WTC11 (cell line): ENCODE measurements around the gene PTPRF. TPM values are rescaled to one million over a fixed set of nuclear protein-coding genes. Genes with fewer than 3 reads are reported as not detected.
A peak's percentile ranks its signal among the peaks of the same experiment; 100 is the strongest.

Experiments used
- ATAC-seq: fragments of 200-7000 bp; cut with Tn5 transposase; 2 replicates; pipeline ENCODE4 v1.10.0; 2021; ENCODE audit warnings: mild to moderate bottlenecking, moderate library complexity
- CTCF ChIA-PET: fragments of 300-600 bp; sonication (Branson Sonifier 250); formaldehyde crosslinking; loops from one replicate; lab custom pipeline; 2021; ENCODE audit warnings: antibody characterized with exemption; lab: Charles Lee
- POLR2A ChIA-PET: fragments of 350-600 bp; sonication (Branson Sonifier 250); formaldehyde crosslinking; loops from one replicate; lab custom pipeline; 2021; ENCODE audit warnings: antibody characterized with exemption; lab: Charles Lee
- DNase-seq: peaks from one replicate; pipeline ENCODE4 v3.0.0; 2021; ENCODE audit warnings: low spot score
- H3K27ac Mint-ChIP-seq: 2 replicates; pipeline ENCODE4 v1.8.0; 2021; ENCODE audit warnings: mixed read lengths
- H3K27me3 Mint-ChIP-seq: 2 replicates; pipeline ENCODE4 v1.8.0; 2021; ENCODE audit warnings: low read depth, mild to moderate bottlenecking, moderate library complexity, mixed read lengths
- H3K36me3 Mint-ChIP-seq: 2 replicates; pipeline ENCODE4 v1.8.0; 2021; ENCODE audit warnings: mixed read lengths
- H3K4me1 Mint-ChIP-seq: 2 replicates; pipeline ENCODE4 v1.8.0; 2022; ENCODE audit warnings: mixed read lengths
- H3K4me3 Mint-ChIP-seq: 2 replicates; pipeline ENCODE4 v1.8.0; 2021; ENCODE audit warnings: mild to moderate bottlenecking, moderate library complexity, mixed read lengths
- H3K9me3 Mint-ChIP-seq: 2 replicates; pipeline ENCODE4 v1.8.0; 2021; ENCODE audit warnings: mixed read lengths
- ATF1 ChIP-seq: sonication (generic); formaldehyde crosslinking; IDR thresholded peaks from 2 replicates; pipeline ENCODE4 v1.8.1; 2023; ENCODE audit warnings: mild to moderate bottlenecking, moderate library complexity, missing genetic modification reagents
- ATF2 ChIP-seq: sonication (generic); formaldehyde crosslinking; IDR thresholded peaks from 2 replicates; pipeline ENCODE4 v1.8.1; 2022; ENCODE audit warnings: low read depth, missing genetic modification reagents, borderline replicate concordance
- E2F1 ChIP-seq: sonication (generic); formaldehyde crosslinking; IDR thresholded peaks from 2 replicates; pipeline ENCODE4 v1.8.0; 2022; ENCODE audit warnings: mild to moderate bottlenecking, missing genetic modification reagents
- E2F4 ChIP-seq: sonication (generic); formaldehyde crosslinking; IDR thresholded peaks from 2 replicates; pipeline ENCODE4 v1.8.1; 2022; ENCODE audit warnings: low read depth, mild to moderate bottlenecking, moderate library complexity, missing genetic modification reagents, borderline replicate concordance
- E2F5 ChIP-seq: sonication (generic); formaldehyde crosslinking; IDR thresholded peaks from 2 replicates; pipeline ENCODE4 v1.8.1; 2022; ENCODE audit warnings: mild to moderate bottlenecking, moderate library complexity, missing genetic modification reagents
- GABPB1 ChIP-seq: sonication (generic); formaldehyde crosslinking; IDR thresholded peaks from 2 replicates; pipeline ENCODE4 v1.8.1; 2023; ENCODE audit warnings: mild to moderate bottlenecking, missing genetic modification reagents
- GRHL2 ChIP-seq: fragments of 250-450 bp; sonication (Bioruptor Pico); IDR thresholded peaks from 2 replicates; pipeline ENCODE4 v1.8.0; 2022; ENCODE audit warnings: mild to moderate bottlenecking, moderate library complexity; ENCODE audit not compliant: insufficient replicate concordance, severe bottlenecking
- JAZF1 ChIP-seq: fragments of 250-450 bp; sonication (Bioruptor Pico); IDR thresholded peaks from 2 replicates; pipeline ENCODE4 v1.9.0; 2021; ENCODE audit warnings: moderate library complexity, mild to moderate bottlenecking, inconsistent platforms
- KAT7 ChIP-seq: sonication (generic); formaldehyde crosslinking; IDR thresholded peaks from 2 replicates; pipeline ENCODE4 v1.8.1; 2023; ENCODE audit warnings: missing genetic modification reagents, mild to moderate bottlenecking, borderline replicate concordance
- MXD4 ChIP-seq: fragments of 250-450 bp; sonication (Bioruptor Pico); IDR thresholded peaks from 2 replicates; pipeline ENCODE4 v1.8.0; 2021; ENCODE audit warnings: mild to moderate bottlenecking, moderate library complexity, borderline replicate concordance
- NR1H2 ChIP-seq: sonication (generic); formaldehyde crosslinking; IDR thresholded peaks from 2 replicates; pipeline ENCODE4 v1.9.0; 2021; ENCODE audit warnings: mild to moderate bottlenecking, moderate library complexity, missing genetic modification reagents
- NR2C2 ChIP-seq: sonication (generic); formaldehyde crosslinking; IDR thresholded peaks from 2 replicates; pipeline ENCODE4 v1.8.0; 2022; ENCODE audit warnings: mild to moderate bottlenecking, missing genetic modification reagents
- NR3C1 ChIP-seq: sonication (generic); formaldehyde crosslinking; conservative IDR thresholded peaks from 2 replicates; pipeline ENCODE4 v1.8.1; 2023; ENCODE audit warnings: low read depth, mild to moderate bottlenecking, missing genetic modification reagents
- OVOL2 ChIP-seq: fragments of 250-450 bp; sonication (Bioruptor Pico); IDR thresholded peaks from 2 replicates; pipeline ENCODE4 v1.9.0; 2021; ENCODE audit warnings: mild to moderate bottlenecking, borderline replicate concordance
- PREB ChIP-seq: sonication (generic); formaldehyde crosslinking; IDR thresholded peaks from 2 replicates; pipeline ENCODE4 v1.8.1; 2022; ENCODE audit warnings: mild to moderate bottlenecking, missing genetic modification reagents, moderate library complexity, borderline replicate concordance
- SMAD4 ChIP-seq: sonication (generic); formaldehyde crosslinking; IDR thresholded peaks from 2 replicates; pipeline ENCODE4 v1.8.0; 2022; ENCODE audit warnings: mild to moderate bottlenecking, missing genetic modification reagents
- SP1 ChIP-seq: sonication (generic); formaldehyde crosslinking; conservative IDR thresholded peaks from 2 replicates; pipeline ENCODE4 v1.8.1; 2022; ENCODE audit warnings: missing genetic modification reagents
- ZSCAN18 ChIP-seq: fragments of 250-450 bp; sonication (Bioruptor Pico); IDR thresholded peaks from 2 replicates; pipeline ENCODE4 v2.1.2; 2022; ENCODE audit warnings: mild to moderate bottlenecking, moderate library complexity
- total RNA-seq: library from RNA; stranded (reverse); gene quantifications from 3 replicates; pipeline ENCODE4 v1.2.3, GENCODE V29; 2021
- TF ChIP-seq, protein P1 (sequence below): sonication (generic); formaldehyde crosslinking; IDR thresholded peaks from 2 replicates; pipeline ENCODE4 v1.8.1; 2023; ENCODE audit warnings: mild to moderate bottlenecking, missing genetic modification reagents, moderate library complexity
- TF ChIP-seq, protein P2 (sequence below): sonication (generic); formaldehyde crosslinking; IDR thresholded peaks from 2 replicates; pipeline ENCODE4 v1.8.1; 2023; ENCODE audit warnings: mild to moderate bottlenecking, missing genetic modification reagents
- TF ChIP-seq, protein P3 (sequence below): sonication (generic); formaldehyde crosslinking; IDR thresholded peaks from 2 replicates; pipeline ENCODE4 v1.8.0; 2022; ENCODE audit warnings: mild to moderate bottlenecking, missing genetic modification reagents

PTPRF gene
- total RNA-seq, 1 experiment from 2014 or later: 248 TPM

- TF ChIP-seq NR3C1 (CRISPR knock-in tag): no peak
- TF ChIP-seq, protein P1, sequence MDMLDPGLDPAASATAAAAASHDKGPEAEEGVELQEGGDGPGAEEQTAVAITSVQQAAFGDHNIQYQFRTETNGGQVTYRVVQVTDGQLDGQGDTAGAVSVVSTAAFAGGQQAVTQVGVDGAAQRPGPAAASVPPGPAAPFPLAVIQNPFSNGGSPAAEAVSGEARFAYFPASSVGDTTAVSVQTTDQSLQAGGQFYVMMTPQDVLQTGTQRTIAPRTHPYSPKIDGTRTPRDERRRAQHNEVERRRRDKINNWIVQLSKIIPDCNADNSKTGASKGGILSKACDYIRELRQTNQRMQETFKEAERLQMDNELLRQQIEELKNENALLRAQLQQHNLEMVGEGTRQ (CRISPR knock-in tag): no peak
- TF ChIP-seq SP1 (CRISPR knock-in tag): no peak
- no peak for TF ChIP-seq MXD4 (CRISPR knock-in tag)
- TF ChIP-seq ATF2 (CRISPR knock-in tag): no peak
- TF ChIP-seq ZSCAN18 (CRISPR knock-in tag): no peak
- TF ChIP-seq NR2C2: no peak
- TF ChIP-seq GABPB1: no peak
- TF ChIP-seq, protein P2, sequence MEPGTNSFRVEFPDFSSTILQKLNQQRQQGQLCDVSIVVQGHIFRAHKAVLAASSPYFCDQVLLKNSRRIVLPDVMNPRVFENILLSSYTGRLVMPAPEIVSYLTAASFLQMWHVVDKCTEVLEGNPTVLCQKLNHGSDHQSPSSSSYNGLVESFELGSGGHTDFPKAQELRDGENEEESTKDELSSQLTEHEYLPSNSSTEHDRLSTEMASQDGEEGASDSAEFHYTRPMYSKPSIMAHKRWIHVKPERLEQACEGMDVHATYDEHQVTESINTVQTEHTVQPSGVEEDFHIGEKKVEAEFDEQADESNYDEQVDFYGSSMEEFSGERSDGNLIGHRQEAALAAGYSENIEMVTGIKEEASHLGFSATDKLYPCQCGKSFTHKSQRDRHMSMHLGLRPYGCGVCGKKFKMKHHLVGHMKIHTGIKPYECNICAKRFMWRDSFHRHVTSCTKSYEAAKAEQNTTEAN (CRISPR knock-in tag): no peak
- no peak for TF ChIP-seq E2F1 (CRISPR knock-in tag)
- no peak for TF ChIP-seq E2F5 (CRISPR knock-in tag)
- TF ChIP-seq PREB (CRISPR knock-in tag): no peak
- H3K4me1 Mint-ChIP-seq: peaks cover 62% of the 10 kb centered on the region
- peak overlapping the region; percentile 4; the same call in 1 of the 2 replicates for H3K4me3 Mint-ChIP-seq
- peaks cover 30% of the 10 kb centered on the region for H3K36me3 Mint-ChIP-seq
- no peak for ATAC-seq
- ChIA-PET POLR2A (interaction anchor here (2.4 kb wide), 1 partner anchor 98 kb away, joined by 12 read pairs; the partner anchor contains the start of gene KDM4A), CTCF (interaction anchor here (1.1 to 4.7 kb wide), 5 partner anchors 12 to 383 kb away, joined by 3 to 23 read pairs (median 12); partner anchors contain the start of genes ARTN and PTPRF)
- H3K27me3 Mint-ChIP-seq: no peaks in the 10 kb centered on the region
- H3K9me3 Mint-ChIP-seq: no peaks in the 10 kb centered on the region
- DNase-seq: no peak
- H3K27ac Mint-ChIP-seq: peak overlapping the region; percentile 100
Observed at GRCh38 chr1:43552059-43552742, 21.5 kb downstream of the PTPRF start.

DNA sequence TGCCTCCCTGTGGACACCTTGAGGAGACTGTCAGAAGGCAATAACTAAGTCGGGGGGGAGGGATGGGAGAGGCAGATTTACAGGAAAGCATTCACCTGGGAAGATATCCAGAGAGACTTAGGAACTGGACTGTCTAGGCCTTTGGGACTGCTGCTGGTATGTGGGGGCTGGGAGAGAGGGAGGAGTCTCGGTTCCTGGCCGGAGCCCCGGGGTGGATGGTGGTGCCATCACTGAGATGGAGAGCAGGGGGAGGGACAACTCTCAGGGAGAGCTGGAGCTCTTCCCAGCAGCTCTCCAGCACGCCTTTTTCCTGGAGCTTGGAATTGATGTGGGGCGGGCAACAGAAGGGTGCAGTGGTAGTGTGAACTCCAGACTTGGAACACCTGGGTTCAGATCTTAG, 22.1 kb downstream of the PTPRF start:
- no peak for ATAC-seq
- peaks cover 30% of the 10 kb centered on the region for H3K36me3 Mint-ChIP-seq
- peaks cover 58% of the 10 kb centered on the region for H3K4me1 Mint-ChIP-seq
- H3K4me3 Mint-ChIP-seq: no peak overlapping the region
- peak overlapping the region; percentile 100; the same call in 1 of the 2 replicates for H3K27ac Mint-ChIP-seq
- ChIA-PET POLR2A (no interaction called here), CTCF (interaction anchor here (1.1 to 2.5 kb wide), 4 partner anchors 12 to 382 kb away, joined by 3 to 16 read pairs (median 8); partner anchors contain the start of gene PTPRF)
- DNase-seq: no peak
- H3K9me3 Mint-ChIP-seq: no peaks in the 10 kb centered on the region
- H3K27me3 Mint-ChIP-seq: no peaks in the 10 kb centered on the region
- no peak for TF ChIP-seq NR2C2
- TF ChIP-seq JAZF1 (CRISPR knock-in tag): no peak
- no peak for TF ChIP-seq KAT7 (CRISPR knock-in tag)
- TF ChIP-seq, protein P3, sequence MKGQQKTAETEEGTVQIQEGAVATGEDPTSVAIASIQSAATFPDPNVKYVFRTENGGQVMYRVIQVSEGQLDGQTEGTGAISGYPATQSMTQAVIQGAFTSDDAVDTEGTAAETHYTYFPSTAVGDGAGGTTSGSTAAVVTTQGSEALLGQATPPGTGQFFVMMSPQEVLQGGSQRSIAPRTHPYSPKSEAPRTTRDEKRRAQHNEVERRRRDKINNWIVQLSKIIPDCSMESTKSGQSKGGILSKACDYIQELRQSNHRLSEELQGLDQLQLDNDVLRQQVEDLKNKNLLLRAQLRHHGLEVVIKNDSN (CRISPR knock-in tag): no peak
- no peak for TF ChIP-seq ATF1 (CRISPR knock-in tag)
- no peak for TF ChIP-seq NR1H2 (CRISPR knock-in tag)
- TF ChIP-seq OVOL2 (CRISPR knock-in tag): no peak
- no peak for TF ChIP-seq SMAD4
- no peak for TF ChIP-seq GRHL2 (CRISPR knock-in tag)
- TF ChIP-seq MXD4 (CRISPR knock-in tag): no peak
- no peak for TF ChIP-seq ZSCAN18 (CRISPR knock-in tag)
- no peak for TF ChIP-seq E2F4 (CRISPR knock-in tag)
